ENCODE measurements around the gene RPL7L1. TPM values are rescaled to one million over a fixed set of nuclear protein-coding genes. Genes with fewer than 3 reads are reported as not detected.

RPL7L1 gene
- total and polyA plus RNA-seq, 2 donors (not counting 1 experiment from before 2014, with no cell fraction given): 80.0 to 108 TPM

DNA sequence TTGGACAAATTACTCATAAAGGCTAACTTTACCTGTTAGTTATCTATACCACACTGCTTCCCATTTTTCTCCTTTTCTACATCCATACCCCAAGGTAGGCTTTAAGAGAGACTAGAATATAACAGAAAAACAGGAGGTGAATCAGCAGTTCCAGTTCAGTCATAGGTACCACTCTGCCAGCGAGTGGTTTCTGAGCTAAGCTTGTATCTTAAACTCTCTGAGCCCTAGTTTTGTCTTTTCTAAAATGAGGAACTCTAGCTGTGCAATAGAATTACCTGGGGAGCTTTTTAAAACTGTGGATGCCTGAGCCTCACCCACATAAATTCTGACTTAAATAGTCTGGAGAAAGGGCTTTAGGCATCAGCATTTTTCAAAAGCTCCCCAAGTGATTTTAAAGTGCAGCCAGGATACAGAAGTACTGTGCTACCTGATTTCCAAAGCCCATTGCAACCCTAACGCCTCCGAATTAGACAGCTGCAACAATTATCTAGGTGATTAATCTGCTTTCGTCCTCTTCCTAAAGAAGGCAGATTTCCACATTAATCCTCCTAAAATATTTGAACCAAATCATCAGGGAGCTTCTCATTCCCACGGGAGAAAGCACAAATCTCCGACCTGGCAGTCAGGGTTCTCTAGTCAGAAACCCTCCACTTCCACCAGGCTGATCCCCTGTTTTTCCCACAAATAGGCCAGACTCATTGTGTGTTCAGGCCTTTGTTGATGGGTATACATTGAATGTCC, 37.4 kb upstream of the RPL7L1 start:
- H2AFZ ChIP-seq (ENCODE audit: low read length): no peak overlapping the region
- H3K27me3 ChIP-seq (ENCODE audit: control insufficient read depth, insufficient read depth, low read length): no peaks in the 10 kb centered on the region
- H3K4me2 ChIP-seq (ENCODE audit: extremely low read depth, insufficient read depth, low read length): no peak overlapping the region
- DNase-seq (ENCODE audit: low read depth in 2 of 2): no peak
- H3K9me3 ChIP-seq (ENCODE audit: control insufficient read depth, insufficient read depth, low read depth, low read length): no peaks in the 10 kb centered on the region
- H3K4me1 ChIP-seq (ENCODE audit: control insufficient read depth, extremely low read depth, insufficient read depth, low read length): no peaks in the 10 kb centered on the region
- H3K9ac ChIP-seq (ENCODE audit: insufficient read depth, low read length): no peak overlapping the region
- H3K27ac ChIP-seq (ENCODE audit: insufficient read depth, low read length): no peak overlapping the region
- no peak overlapping the region for H3K4me3 ChIP-seq (replicated peaks in 1 of 4; ENCODE audit: control extremely low read depth in 1 of 4, insufficient read depth in 1 of 4, low read depth in 3 of 4, low read length in 4 of 4)
- no peaks in the 10 kb centered on the region for H4K20me1 ChIP-seq (ENCODE audit: control insufficient read depth, extremely low read depth, insufficient read depth, low read length)
- H3K36me3 ChIP-seq (ENCODE audit: control insufficient read depth, insufficient read depth, low read length): no peaks in the 10 kb centered on the region
- H3K79me2 ChIP-seq (ENCODE audit: control insufficient read depth, insufficient read depth, low read length): no peaks in the 10 kb centered on the region
- TF ChIP-seq, protein P1, sequence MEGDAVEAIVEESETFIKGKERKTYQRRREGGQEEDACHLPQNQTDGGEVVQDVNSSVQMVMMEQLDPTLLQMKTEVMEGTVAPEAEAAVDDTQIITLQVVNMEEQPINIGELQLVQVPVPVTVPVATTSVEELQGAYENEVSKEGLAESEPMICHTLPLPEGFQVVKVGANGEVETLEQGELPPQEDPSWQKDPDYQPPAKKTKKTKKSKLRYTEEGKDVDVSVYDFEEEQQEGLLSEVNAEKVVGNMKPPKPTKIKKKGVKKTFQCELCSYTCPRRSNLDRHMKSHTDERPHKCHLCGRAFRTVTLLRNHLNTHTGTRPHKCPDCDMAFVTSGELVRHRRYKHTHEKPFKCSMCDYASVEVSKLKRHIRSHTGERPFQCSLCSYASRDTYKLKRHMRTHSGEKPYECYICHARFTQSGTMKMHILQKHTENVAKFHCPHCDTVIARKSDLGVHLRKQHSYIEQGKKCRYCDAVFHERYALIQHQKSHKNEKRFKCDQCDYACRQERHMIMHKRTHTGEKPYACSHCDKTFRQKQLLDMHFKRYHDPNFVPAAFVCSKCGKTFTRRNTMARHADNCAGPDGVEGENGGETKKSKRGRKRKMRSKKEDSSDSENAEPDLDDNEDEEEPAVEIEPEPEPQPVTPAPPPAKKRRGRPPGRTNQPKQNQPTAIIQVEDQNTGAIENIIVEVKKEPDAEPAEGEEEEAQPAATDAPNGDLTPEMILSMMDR (conservative IDR thresholded peaks at IDR 0.05 in 1 of 2, IDR thresholded peaks at IDR 0.05 in 1 of 2; ENCODE audit: low read depth in 1 of 2, low read length in 2 of 2): no peak
- TF ChIP-seq EZH2 (IDR thresholded peaks at IDR 0.05; ENCODE audit: low read length, missing control alignments): no peak

DNA sequence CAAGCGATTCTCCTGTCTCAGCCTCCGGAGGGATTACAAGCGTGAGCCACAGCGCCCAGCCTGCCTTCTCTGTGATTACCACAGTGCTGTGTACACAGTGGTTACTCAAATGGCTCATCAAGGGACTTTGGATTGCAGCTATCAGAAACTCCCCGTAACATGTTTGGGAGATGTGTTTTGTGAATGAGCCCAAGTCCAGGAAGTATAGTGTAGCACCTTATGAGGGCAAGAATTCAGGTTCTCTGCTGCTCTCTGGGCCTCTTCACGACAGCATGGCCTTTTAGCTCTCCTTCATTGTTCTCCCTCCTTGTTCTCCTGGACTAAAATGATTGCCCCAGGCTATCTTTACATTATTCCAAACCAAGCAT, 34.1 kb upstream of the RPL7L1 start:
- Histone ChIP-seq H3K4me2 (ENCODE audit: extremely low read depth, insufficient read depth, low read length) (no peak overlapping the region), H3K4me3 (replicated peaks in 1 of 4; ENCODE audit: control extremely low read depth in 1 of 4, insufficient read depth in 1 of 4, low read depth in 3 of 4, low read length in 4 of 4) (no peak overlapping the region), H3K27me3 (ENCODE audit: control insufficient read depth, insufficient read depth, low read length) (no peaks in the 10 kb centered on the region), H3K4me1 (ENCODE audit: control insufficient read depth, extremely low read depth, insufficient read depth, low read length) (no peaks in the 10 kb centered on the region), H3K27ac (ENCODE audit: insufficient read depth, low read length) (no peak overlapping the region), H4K20me1 (ENCODE audit: control insufficient read depth, extremely low read depth, insufficient read depth, low read length) (no peaks in the 10 kb centered on the region), H3K9ac (ENCODE audit: insufficient read depth, low read length) (no peak overlapping the region), H3K79me2 (ENCODE audit: control insufficient read depth, insufficient read depth, low read length) (no peaks in the 10 kb centered on the region), H3K9me3 (ENCODE audit: control insufficient read depth, insufficient read depth, low read depth, low read length) (no peaks in the 10 kb centered on the region), H2AFZ (ENCODE audit: low read length) (no peak overlapping the region), H3K36me3 (ENCODE audit: control insufficient read depth, insufficient read depth, low read length) (no peaks in the 10 kb centered on the region)
- DNase-seq (ENCODE audit: low read depth in 2 of 2): no peak
- TF ChIP-seq, protein P1 (conservative IDR thresholded peaks at IDR 0.05 in 1 of 2, IDR thresholded peaks at IDR 0.05 in 1 of 2; ENCODE audit: low read depth in 1 of 2, low read length in 2 of 2): no peak
- TF ChIP-seq EZH2 (IDR thresholded peaks at IDR 0.05; ENCODE audit: low read length, missing control alignments): no peak

DNA sequence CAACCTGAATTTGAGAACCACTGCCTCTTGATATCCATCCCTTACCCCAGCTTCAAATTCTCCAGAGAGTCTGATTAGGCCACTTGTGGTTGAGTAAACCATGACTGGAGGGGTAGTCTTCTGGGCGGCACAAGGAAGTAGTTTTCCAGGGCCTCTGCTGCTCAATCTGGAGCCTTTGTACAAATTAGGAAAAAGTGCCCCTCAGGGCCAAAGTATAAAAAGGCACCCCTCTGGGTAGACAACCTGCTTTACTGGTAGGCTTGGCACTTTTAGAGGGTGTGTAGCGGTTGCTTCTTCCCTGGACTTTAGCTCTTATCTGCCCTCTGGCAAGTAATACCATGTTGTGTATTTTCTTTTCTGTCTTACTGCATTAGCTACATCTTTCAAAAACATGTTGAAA, 32.9 kb upstream of the RPL7L1 start:
- H3K9me3 ChIP-seq (ENCODE audit: control insufficient read depth, insufficient read depth, low read depth, low read length): no peaks in the 10 kb centered on the region
- no peak overlapping the region for H3K4me2 ChIP-seq (ENCODE audit: extremely low read depth, insufficient read depth, low read length)
- H3K36me3 ChIP-seq (ENCODE audit: control insufficient read depth, insufficient read depth, low read length): no peaks in the 10 kb centered on the region
- no peak for DNase-seq (ENCODE audit: low read depth in 2 of 2)
- H3K9ac ChIP-seq (ENCODE audit: insufficient read depth, low read length): no peak overlapping the region
- H3K4me1 ChIP-seq (ENCODE audit: control insufficient read depth, extremely low read depth, insufficient read depth, low read length): no peaks in the 10 kb centered on the region
- no peaks in the 10 kb centered on the region for H4K20me1 ChIP-seq (ENCODE audit: control insufficient read depth, extremely low read depth, insufficient read depth, low read length)
- no peak overlapping the region for H2AFZ ChIP-seq (ENCODE audit: low read length)
- H3K27ac ChIP-seq (ENCODE audit: insufficient read depth, low read length): no peak overlapping the region
- no peaks in the 10 kb centered on the region for H3K79me2 ChIP-seq (ENCODE audit: control insufficient read depth, insufficient read depth, low read length)
- TF ChIP-seq, protein P1 (conservative IDR thresholded peaks at IDR 0.05 in 1 of 2, IDR thresholded peaks at IDR 0.05 in 1 of 2; ENCODE audit: low read depth in 1 of 2, low read length in 2 of 2): no peak
- no peak for TF ChIP-seq EZH2 (IDR thresholded peaks at IDR 0.05; ENCODE audit: low read length, missing control alignments)
- H3K4me3 ChIP-seq (replicated peaks in 1 of 4; ENCODE audit: control extremely low read depth in 1 of 4, insufficient read depth in 1 of 4, low read depth in 3 of 4, low read length in 4 of 4): no peak overlapping the region
- no peaks in the 10 kb centered on the region for H3K27me3 ChIP-seq (ENCODE audit: control insufficient read depth, insufficient read depth, low read length)

Measured in fibroblast of lung (primary cell).